ENCODE measurements around the gene MET. TPM values are rescaled to one million over a fixed set of nuclear protein-coding genes. Genes with fewer than 3 reads are reported as not detected.

The MET gene
- total RNA-seq, 1 donor from 2014 or later: 7.0 TPM

GRCh38 chr7:116797612-116798011 lies 125.6 kb downstream of the MET start:
- TF ChIP-seq CTCF (IDR thresholded peaks at IDR 0.05) (no peak), EZH2phosphoT487 (IDR thresholded peaks at IDR 0.05) (no peak), EZH2 (IDR thresholded peaks at IDR 0.05) (no peak)

GRCh38 chr7:116798232-116798631 lies 126.2 kb downstream of the MET start:
- no peaks in the 10 kb centered on the region for H3K79me2 ChIP-seq (ENCODE audit: low read depth)
- H3K27ac ChIP-seq: no peak overlapping the region
- H3K27me3 ChIP-seq: no peaks in the 10 kb centered on the region
- H3K4me1 ChIP-seq: peaks cover 17% of the 10 kb centered on the region
- Mint-ChIP-seq H3K27me3 (ENCODE audit: insufficient read depth, low read depth) (no peaks in the 10 kb centered on the region), H3K36me3 (no peaks in the 10 kb centered on the region), H3K4me3 (no peak overlapping the region), H3K27ac (no peak overlapping the region), H3K9me3 (no peaks in the 10 kb centered on the region), H3K4me1 (peaks cover 10% of the 10 kb centered on the region)
- no peaks in the 10 kb centered on the region for H4K20me1 ChIP-seq (ENCODE audit: low read depth)
- DNase-seq (ENCODE audit: low spot score): no peak
- no peak overlapping the region for H3K9ac ChIP-seq
- H3K9me3 ChIP-seq (ENCODE audit: low read depth): no peaks in the 10 kb centered on the region
- no peak for TF ChIP-seq EZH2phosphoT487 (IDR thresholded peaks at IDR 0.05)
- no peak for TF ChIP-seq CTCF (IDR thresholded peaks at IDR 0.05)
- no peak for TF ChIP-seq EZH2 (IDR thresholded peaks at IDR 0.05)
- H3F3A ChIP-seq (ENCODE audit: low read depth): peaks cover 6% of the 10 kb centered on the region
- no peak overlapping the region for H2AFZ ChIP-seq (replicated peaks)
- H3K4me2 ChIP-seq: no peak overlapping the region
- no peak overlapping the region for H3K4me3 ChIP-seq
- no peaks in the 10 kb centered on the region for H3K36me3 ChIP-seq

More at GRCh38 chr7:116797612-116798011, 125.6 kb downstream of the MET start:
- H3K9me3 ChIP-seq (ENCODE audit: low read depth): no peaks in the 10 kb centered on the region
- no peaks in the 10 kb centered on the region for H3K36me3 ChIP-seq
- Mint-ChIP-seq H3K9me3 (no peaks in the 10 kb centered on the region), H3K36me3 (no peaks in the 10 kb centered on the region), H3K27ac (no peak overlapping the region), H3K4me1 (peaks cover 4% of the 10 kb centered on the region), H3K27me3 (ENCODE audit: insufficient read depth, low read depth) (peaks cover under 1% of the 10 kb centered on the region), H3K4me3 (no peak overlapping the region)
- no peak overlapping the region for H3K4me3 ChIP-seq
- no peak for DNase-seq (ENCODE audit: low spot score)
- H3F3A ChIP-seq (ENCODE audit: low read depth): peaks cover 3% of the 10 kb centered on the region
- no peaks in the 10 kb centered on the region for H3K79me2 ChIP-seq (ENCODE audit: low read depth)
- H3K4me1 ChIP-seq: peaks cover 11% of the 10 kb centered on the region
- no peak overlapping the region for H3K4me2 ChIP-seq
- no peak overlapping the region for H3K27ac ChIP-seq
- no peak overlapping the region for H2AFZ ChIP-seq (replicated peaks)
- no peaks in the 10 kb centered on the region for H4K20me1 ChIP-seq (ENCODE audit: low read depth)
- H3K9ac ChIP-seq: no peak overlapping the region
- no peaks in the 10 kb centered on the region for H3K27me3 ChIP-seq

- peaks cover 17% of the 10 kb centered on the region for H3K4me1 ChIP-seq
- Mint-ChIP-seq H3K4me3 (no peak overlapping the region), H3K27me3 (ENCODE audit: insufficient read depth, low read depth) (no peaks in the 10 kb centered on the region), H3K36me3 (no peaks in the 10 kb centered on the region), H3K9me3 (no peaks in the 10 kb centered on the region), H3K4me1 (peaks cover 14% of the 10 kb centered on the region), H3K27ac (no peak overlapping the region)
- H3K27ac ChIP-seq: no peak overlapping the region
- H3K79me2 ChIP-seq (ENCODE audit: low read depth): no peaks in the 10 kb centered on the region
- no peaks in the 10 kb centered on the region for H3K36me3 ChIP-seq
- H3K27me3 ChIP-seq: no peaks in the 10 kb centered on the region
- no peaks in the 10 kb centered on the region for H3K9me3 ChIP-seq (ENCODE audit: low read depth)
- peaks cover 6% of the 10 kb centered on the region for H3F3A ChIP-seq (ENCODE audit: low read depth)
- H3K4me2 ChIP-seq: no peak overlapping the region
- no peaks in the 10 kb centered on the region for H4K20me1 ChIP-seq (ENCODE audit: low read depth)
- no peak for DNase-seq (ENCODE audit: low spot score)
- no peak overlapping the region for H3K9ac ChIP-seq
- no peak overlapping the region for H3K4me3 ChIP-seq
- H2AFZ ChIP-seq (replicated peaks): no peak overlapping the region
- TF ChIP-seq EZH2phosphoT487 (IDR thresholded peaks at IDR 0.05) (no peak), CTCF (IDR thresholded peaks at IDR 0.05) (no peak), EZH2 (IDR thresholded peaks at IDR 0.05) (no peak)
Observed at GRCh38 chr7:116799916-116800315, 127.9 kb downstream of the MET start.
